CD4-positive, alpha-beta T cell treated with Interleukin-17A for 1 hour (primary cell): ENCODE results near the gene HLTF.
"Not testable (repeated sequence)": the region's sequence is repeated elsewhere in the genome, so short reads cannot be mapped to it uniquely, and the experiment has no call there.

Experiments
- DNase-seq: peaks from one replicate; pipeline ENCODE4 v3.0.0-alpha.2; 2020

Gene HLTF

DNA sequence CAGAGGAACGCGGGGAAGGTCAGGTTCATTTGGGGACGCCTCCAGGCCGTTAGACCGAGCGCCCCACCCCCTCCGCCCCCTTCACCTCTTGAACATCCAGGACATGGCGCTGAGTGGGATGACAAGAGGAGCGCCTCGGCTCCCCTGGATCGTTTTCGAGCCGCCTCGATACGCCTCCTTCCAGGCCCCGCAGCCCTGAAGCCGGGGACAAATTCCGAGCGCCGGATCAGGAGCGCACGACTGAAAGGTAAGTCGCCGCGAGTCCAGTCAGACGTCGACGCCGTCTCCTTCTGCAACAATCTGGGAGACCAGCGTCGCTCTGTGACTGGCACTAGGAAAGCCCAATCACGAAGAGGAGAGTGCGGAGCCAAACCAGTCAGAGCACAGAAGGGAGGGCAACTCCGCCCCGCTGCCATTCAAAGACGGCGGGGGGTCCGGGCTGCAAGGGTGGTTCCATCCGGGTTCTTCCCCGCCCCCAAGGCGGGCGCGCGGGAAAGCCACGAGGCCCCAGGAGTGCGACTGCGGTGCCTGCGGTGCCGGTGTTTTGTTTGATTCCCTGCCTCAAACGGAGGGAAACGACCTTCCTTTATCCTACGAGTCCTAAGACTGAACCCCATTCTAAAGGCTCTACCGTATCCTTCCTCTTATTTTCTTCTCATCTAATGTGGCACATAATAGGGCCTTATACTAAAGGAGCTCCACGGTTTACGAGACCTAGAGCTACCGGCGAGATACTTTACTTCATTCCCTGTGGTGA, at the start of gene HLTF:
TSS of gene HLTF (minus strand) at position 302 of the 757 bp plus-strand sequence. CDS start at position 105, 197 bp downstream.
- peak; percentile 96 for DNase-seq

DNA sequence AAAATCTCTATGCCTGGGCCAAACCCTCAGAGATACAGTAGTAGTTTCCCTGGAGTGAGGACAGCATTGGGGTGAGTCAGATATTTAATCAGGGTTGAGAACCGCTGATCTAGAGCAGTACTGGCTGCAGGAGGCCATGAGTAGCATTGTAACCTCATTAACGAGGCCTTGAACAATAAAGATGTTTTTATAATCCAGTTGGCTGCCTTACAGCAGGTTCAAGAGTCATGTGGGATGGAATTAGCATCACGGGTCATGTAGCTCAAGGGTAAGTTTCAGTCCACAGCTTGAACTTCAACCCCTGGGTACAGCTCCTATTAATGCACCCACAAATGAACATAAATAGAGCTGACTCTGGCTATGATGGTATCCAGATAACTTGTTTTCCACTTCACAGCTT, 48.2 kb upstream of the HLTF start:
- no peak for DNase-seq

GRCh38 chr3:149131589-149131988, 45.3 kb upstream of the HLTF start:
- no peak for DNase-seq

- DNase-seq = peak; percentile 79
Observed at GRCh38 chr3:149129326-149130205, 43.2 kb upstream of the HLTF start, which contains the start of gene HPS3. Gene HPS3 (plus strand): TSS chr3:149129638. CDS start chr3:149129724, 86 bp downstream.

GRCh38 chr3:149128821-149129220, 42.5 kb upstream of the HLTF start:
- no peak for DNase-seq

GRCh38 chr3:149122721-149123578, 36.6 kb upstream of the HLTF start:
- no peak for DNase-seq

DNA sequence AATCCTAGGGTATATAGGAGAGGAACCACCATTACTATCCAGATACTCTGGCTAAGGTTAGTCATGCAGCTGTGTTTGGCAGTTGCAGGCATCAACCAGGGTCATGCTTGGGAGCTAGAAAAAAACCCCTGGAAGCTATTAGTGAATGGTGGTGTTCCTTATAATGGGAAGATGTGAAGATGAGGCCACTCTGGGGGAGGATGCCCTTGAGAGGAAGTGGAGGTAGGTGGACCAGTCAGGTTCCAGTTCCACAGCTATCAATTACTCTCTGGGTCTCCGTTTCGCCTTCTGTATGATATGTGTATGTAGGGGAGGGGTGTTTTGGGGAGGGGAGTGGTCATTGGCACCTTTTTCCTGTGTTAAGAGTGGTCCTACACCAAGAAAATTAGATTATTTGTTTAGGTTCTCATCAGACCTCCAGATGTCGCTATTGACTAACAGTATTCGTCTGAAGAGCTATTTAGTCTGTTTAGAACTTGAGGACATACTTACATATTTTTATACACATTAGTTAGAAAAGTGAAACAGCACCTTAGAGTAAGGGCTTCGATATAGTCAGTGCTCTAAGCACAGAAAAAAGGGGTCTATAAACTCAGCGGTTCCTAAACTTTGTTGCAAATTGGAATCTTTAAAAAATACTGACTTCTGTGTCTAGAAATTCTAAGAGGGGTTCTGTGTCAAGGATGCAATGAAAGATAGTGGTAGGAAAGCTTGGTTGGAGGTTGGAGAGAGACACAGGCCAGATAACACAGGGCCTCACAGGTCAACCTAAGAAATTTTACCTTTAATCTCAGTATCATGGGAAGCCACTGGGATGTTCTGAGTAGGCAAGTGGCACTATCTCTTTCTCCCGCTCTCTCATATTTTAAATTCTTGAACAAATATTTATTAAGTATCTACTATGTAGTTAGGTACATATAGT, 34.0 kb upstream of the HLTF start:
- peak; percentile 75 for DNase-seq

DNA sequence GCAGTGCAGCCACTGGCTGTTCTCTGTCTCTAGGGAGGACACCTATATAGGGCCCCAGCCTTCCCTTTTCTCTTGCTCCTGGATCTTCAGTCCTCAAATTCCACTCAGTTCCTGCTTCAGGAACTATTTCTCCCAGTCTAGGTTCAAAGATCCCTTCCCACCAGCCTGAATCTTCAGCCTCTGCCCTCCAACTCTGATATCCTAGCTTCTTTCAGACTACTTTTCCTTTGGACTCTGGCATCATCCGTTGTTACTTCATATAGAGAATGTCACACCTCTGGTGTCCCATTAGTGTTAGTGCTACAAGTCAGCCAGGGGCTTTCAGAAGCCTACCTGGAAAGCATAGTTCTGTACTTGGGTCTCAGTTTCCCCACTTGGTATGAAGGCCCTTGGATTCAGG, 33.1 kb upstream of the HLTF start:
- DNase-seq = no peak

DNA sequence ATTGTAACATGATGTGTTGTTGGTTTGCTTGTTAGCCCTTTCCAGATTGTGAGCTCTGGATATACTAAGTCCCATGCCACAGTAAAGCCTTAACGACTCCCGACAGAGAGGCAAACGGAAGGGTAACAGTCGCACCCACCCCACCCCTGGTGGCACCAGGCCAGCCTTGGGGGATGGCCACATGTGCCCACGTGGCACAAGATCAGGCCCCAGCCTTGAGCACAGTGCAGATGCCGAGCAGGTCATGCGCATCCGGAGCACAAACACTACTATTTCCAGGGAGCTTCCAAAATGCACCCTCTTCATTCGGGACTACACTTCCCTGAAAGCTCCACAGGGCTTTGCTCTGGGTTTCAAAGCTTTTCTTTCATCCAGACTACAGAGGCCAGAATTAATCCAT, 32.4 kb upstream of the HLTF start:
- DNase-seq = no peak

- no peak for DNase-seq
Observed at GRCh38 chr3:149115114-149115513, 28.8 kb upstream of the HLTF start.

GRCh38 chr3:149114458-149114857, 28.1 kb upstream of the HLTF start:
- DNase-seq = no peak

GRCh38 chr3:149104484-149104883, 18.2 kb upstream of the HLTF start:
- DNase-seq = no peak

GRCh38 chr3:149101641-149102040, 15.3 kb upstream of the HLTF start:
- no peak for DNase-seq

GRCh38 chr3:149101154-149101553, 14.8 kb upstream of the HLTF start:
- no peak for DNase-seq

- not testable (repeated sequence) for DNase-seq
Observed at GRCh38 chr3:149097987-149098386, 11.7 kb upstream of the HLTF start.

DNA sequence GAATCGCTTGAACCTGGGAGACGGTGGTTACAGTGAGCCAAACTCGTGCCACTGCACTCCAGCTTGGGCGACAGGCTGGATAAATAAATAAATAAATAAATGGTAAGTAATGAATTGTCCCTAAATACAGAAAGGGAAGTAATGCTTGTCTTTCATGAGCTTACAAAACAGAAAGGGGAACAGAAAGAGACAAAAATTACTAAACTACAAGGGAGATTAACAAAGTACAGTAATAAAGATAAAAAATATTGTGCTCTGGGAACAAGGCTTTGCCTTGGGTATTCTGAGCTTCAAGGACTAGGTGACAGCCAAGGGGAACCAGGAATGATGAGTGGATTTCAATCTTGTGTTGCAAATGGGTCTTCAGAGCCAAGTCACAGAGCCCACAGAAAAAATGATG, 9.2 kb upstream of the HLTF start:
- DNase-seq = no peak

DNA sequence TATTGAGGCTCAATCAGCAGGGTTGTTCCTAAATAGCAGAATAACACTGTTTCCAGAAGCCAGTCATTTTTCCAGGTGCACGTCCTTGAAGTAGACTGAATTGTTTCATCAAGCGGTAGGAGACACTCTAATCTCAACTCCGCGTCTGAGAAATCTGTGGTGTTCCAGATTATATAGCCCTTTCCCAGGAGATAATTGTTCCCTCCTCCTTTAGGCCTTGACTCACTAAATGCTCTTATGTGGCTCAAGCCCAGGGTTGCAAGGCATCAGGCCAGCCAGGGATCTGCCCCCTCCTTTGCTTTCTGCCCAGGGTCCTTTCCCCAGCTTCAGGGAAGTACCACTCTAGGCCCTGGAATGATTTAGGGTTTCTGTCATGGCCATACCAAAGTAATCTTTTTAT, 5.7 kb upstream of the HLTF start:
- no peak for DNase-seq

DNA sequence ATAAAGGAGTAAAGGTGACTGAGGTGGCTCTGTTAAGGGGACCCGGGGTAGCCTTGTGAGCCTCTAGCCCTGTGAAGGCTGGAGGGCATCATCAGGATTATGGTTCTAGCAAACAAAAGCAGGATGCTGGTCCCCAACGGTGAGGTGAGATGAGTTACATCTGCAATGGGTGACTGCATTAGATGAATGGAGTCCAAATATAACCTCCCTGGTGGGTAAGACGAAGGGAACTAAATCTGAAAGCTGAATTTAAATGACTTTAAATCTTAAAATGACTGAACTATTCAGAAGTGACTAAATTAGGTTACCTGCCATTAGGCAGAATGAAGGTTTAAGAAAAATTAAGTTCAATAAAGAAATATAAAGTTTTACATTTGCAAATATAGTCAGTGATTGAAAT, 4.6 kb upstream of the HLTF start:
- no peak for DNase-seq

DNA sequence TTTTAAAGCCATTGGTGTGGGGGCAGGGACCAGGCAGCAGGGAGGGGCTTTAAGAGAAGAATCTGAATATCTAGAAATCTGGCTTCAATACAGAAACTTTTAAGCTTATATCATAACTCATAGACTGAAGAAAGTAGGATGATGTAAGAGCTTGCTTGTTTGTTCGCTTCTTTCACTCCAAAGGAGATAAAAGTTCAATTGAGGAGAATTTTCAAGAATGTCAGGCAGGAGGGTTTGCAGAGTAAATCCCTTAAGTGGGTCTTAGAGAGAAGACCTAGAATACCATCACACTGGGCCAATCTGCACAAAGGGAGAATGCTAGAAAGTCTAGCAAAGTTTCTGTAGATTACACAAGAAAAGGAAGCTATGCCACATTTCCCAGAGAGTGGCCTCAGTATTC, 4.1 kb upstream of the HLTF start:
- no peak for DNase-seq

DNA sequence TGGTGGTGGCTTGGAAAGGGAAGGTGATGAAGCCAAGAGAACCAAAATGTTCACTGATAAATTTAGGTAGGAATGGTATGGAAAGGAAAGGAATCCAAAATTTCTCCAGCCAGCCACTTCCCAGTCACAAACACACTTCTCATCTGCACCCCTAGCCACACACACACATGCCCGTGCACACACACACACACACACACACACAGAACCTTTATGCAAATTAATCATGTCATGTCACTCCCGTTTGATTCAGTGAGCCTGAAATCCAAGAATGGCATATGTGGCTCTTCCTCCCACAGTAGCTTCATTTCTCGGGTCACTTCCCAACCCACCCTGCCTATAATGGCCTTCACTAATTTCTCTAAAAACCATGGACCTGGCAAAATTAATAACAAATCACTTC, 3.1 kb upstream of the HLTF start:
- DNase-seq = no peak

- no peak for DNase-seq
Observed at GRCh38 chr3:149087208-149087607, 875 bp upstream of the HLTF start.

- DNase-seq = peak; percentile 21
Observed at GRCh38 chr3:149085828-149086231, 503 bp downstream of the HLTF start.
